HepG2 (cell line): ENCODE measurements around the gene ZFPL1. TPM values are rescaled to one million over a fixed set of nuclear protein-coding genes. Genes with fewer than 3 reads are reported as not detected.
A peak's percentile ranks its signal among the peaks of the same experiment; 100 is the strongest.

Source experiments
- AGO2 ChIP-seq: fragments of 200-400 bp; formaldehyde crosslinking; optimal IDR thresholded peaks from 2 replicates; pipeline ENCODE3; 2017; ENCODE audit warnings: mild to moderate bottlenecking, low read depth, low read length, moderate library complexity
- ATAD3A ChIP-seq: sonication (generic); formaldehyde crosslinking; IDR thresholded peaks from 2 replicates; pipeline ENCODE4 v1.4.0; 2020; ENCODE audit warnings: missing genetic modification reagents
- CC2D1A ChIP-seq: sonication (generic); formaldehyde crosslinking; IDR thresholded peaks from 2 replicates; pipeline ENCODE4 v1.8.1; 2023; ENCODE audit warnings: mild to moderate bottlenecking, missing genetic modification reagents
- EED ChIP-seq: sonication (generic); formaldehyde crosslinking; IDR thresholded peaks from 2 replicates; pipeline ENCODE4 v1.5.0; 2020; ENCODE audit warnings: mild to moderate bottlenecking, missing genetic modification reagents
- IKZF4 ChIP-seq: sonication (generic); formaldehyde crosslinking; IDR thresholded peaks from 2 replicates; pipeline ENCODE4 v1.5.1; 2020; ENCODE audit warnings: borderline replicate concordance, mild to moderate bottlenecking, low read depth, missing genetic modification reagents; ENCODE audit errors: not compliant biosample characterization
- KDM5A ChIP-seq: fragments of 200-600 bp; sonication (generic); IDR thresholded peaks from 2 replicates; pipeline ENCODE4 v1.7.0; 2018; ENCODE audit warnings: antibody characterized with exemption, mild to moderate bottlenecking, low read length, borderline replicate concordance
- KDM5B ChIP-seq: sonication (generic); formaldehyde crosslinking; IDR thresholded peaks from 2 replicates; pipeline ENCODE4 v1.4.0; 2020; ENCODE audit warnings: missing genetic modification reagents, mild to moderate bottlenecking, borderline replicate concordance
- MZF1 ChIP-seq: sonication (generic); formaldehyde crosslinking; IDR thresholded peaks from 2 replicates; pipeline ENCODE4 v1.8.1; 2023; ENCODE audit warnings: mild to moderate bottlenecking, missing genetic modification reagents, borderline replicate concordance
- POLR2A ChIP-seq, 2 experiments: IDR thresholded peaks; 2 replicates each; pipeline ENCODE4 v1.6.1; 2011; ENCODE audit warnings: low read depth in 2 of 2, low read length in 2 of 2, mild to moderate bottlenecking in 1 of 2, moderate library complexity in 1 of 2; ENCODE audit not compliant: insufficient read depth in 1 of 2
- RNF2 ChIP-seq: fragments of 450-650 bp; conservative IDR thresholded peaks from 2 replicates; pipeline ENCODE4 v1.6.1; 2016; ENCODE audit warnings: low read depth
- XRCC5 ChIP-seq: fragments of 200-400 bp; formaldehyde crosslinking; optimal IDR thresholded peaks from 2 replicates; pipeline ENCODE3; 2017; ENCODE audit warnings: mild to moderate bottlenecking, low read length
- ZNF101 ChIP-seq: sonication (generic); formaldehyde crosslinking; IDR thresholded peaks from 2 replicates; pipeline ENCODE4 v1.4.0; 2020; ENCODE audit warnings: mild to moderate bottlenecking, low read depth, missing genetic modification reagents, borderline replicate concordance
- ZNF225 ChIP-seq: sonication (generic); formaldehyde crosslinking; IDR thresholded peaks from 2 replicates; pipeline ENCODE4 v1.4.0; 2020; ENCODE audit warnings: mild to moderate bottlenecking, missing genetic modification reagents
- ZNF263 ChIP-seq: sonication (generic); formaldehyde crosslinking; IDR thresholded peaks from 2 replicates; pipeline ENCODE4 v1.4.0; 2020; ENCODE audit warnings: missing genetic modification reagents
- ZNF530 ChIP-seq: sonication (generic); formaldehyde crosslinking; IDR thresholded peaks from 2 replicates; pipeline ENCODE4 v1.5.0; 2020; ENCODE audit warnings: low read depth, mild to moderate bottlenecking, missing genetic modification reagents
- ZNF577 ChIP-seq: sonication (generic); formaldehyde crosslinking; IDR thresholded peaks from 2 replicates; pipeline ENCODE4 v1.4.0; 2020; ENCODE audit warnings: mild to moderate bottlenecking, low read depth, missing genetic modification reagents, borderline replicate concordance
- ZNF709 ChIP-seq: sonication (generic); formaldehyde crosslinking; IDR thresholded peaks from 2 replicates; pipeline ENCODE4 v1.5.0; 2020; ENCODE audit warnings: mild to moderate bottlenecking, missing genetic modification reagents
- polyA plus RNA-seq, 8 experiments: library from polyadenylated mRNA; depleted of rRNA in 3 of 8; stranded (reverse) in 7 of 8; unstranded in 1 of 8; fragments of >200 nt; fragmentation: Illumina TruSeq in 4 of 8; extraction: Trizol in 4 of 8; gene quantifications; 2 replicates each; pipeline versions ENCODE4 v1.2.1 to v1.2.3, GENCODE V29; 2011 to 2016; ENCODE audit warnings: low read depth in 4 of 8, missing spikeins in 1 of 8, mixed read lengths in 1 of 8; ENCODE audit not compliant: insufficient read depth in 1 of 8
- total RNA-seq, 5 experiments: library from RNA; depleted of rRNA; stranded (reverse); fragments of >200 nt; fragmentation: Illumina TruSeq; extraction: Trizol; gene quantifications; 2 replicates each; pipeline ENCODE4 v1.2.3, GENCODE V29; 2016; ENCODE audit warnings: low read depth in 1 of 5
- TF ChIP-seq, protein P1 (sequence below), 2 experiments: fragments of 450-650 bp in 1 of 2; sonication (generic) in 1 of 2; formaldehyde crosslinking in 1 of 2; IDR thresholded peaks; 2 replicates each; pipeline versions ENCODE4 v1.6.1 to v1.8.0; 2016 to 2022; ENCODE audit warnings: antibody characterized with exemption in 1 of 2, mild to moderate bottlenecking in 1 of 2, missing genetic modification reagents in 1 of 2
- TF ChIP-seq, protein P2 (sequence below): IDR thresholded peaks from 2 replicates; pipeline ENCODE4 v1.6.1; 2016; ENCODE audit warnings: missing compliant biosample characterization, missing genetic modification reagents, borderline replicate concordance

ZFPL1 gene
- total and polyA plus RNA-seq, 2 of the 13 experiments (the other 11 are each of a cell fraction or from before 2014, with no cell fraction given): 32.2 to 56.0 TPM

GRCh38 chr11:65121865-65122696 is 38.1 kb downstream of the ZFPL1 start, which contains the start of the genes FAU and MRPL49 (continued):
- TF ChIP-seq ZNF530 (CRISPR knock-in tag) (no peak), ATAD3A (CRISPR knock-in tag) (no peak), XRCC5 (peak; percentile 46), AGO2 (peak; percentile 77), EED (CRISPR knock-in tag) (peak; percentile 83; the same call in 1 of the 2 replicates), KDM5B (peak; percentile 65; the same call in 1 of the 2 replicates), ZNF577 (CRISPR knock-in tag) (no peak), ZNF263 (peak; percentile 86), KDM5A (peak; percentile 81), IKZF4 (CRISPR knock-in tag) (peak; percentile 71), ZNF101 (CRISPR knock-in tag) (no peak), MZF1 (CRISPR knock-in tag) (no peak), CC2D1A (CRISPR knock-in tag) (no peak), RNF2 (peak; percentile 37; the same call in 1 of the 2 replicates), POLR2A (IDR thresholded peaks at IDR 0.05; ENCODE audit: insufficient read depth in 1 of 2, low read depth in 2 of 2, low read length in 2 of 2) (peak in 1 of 2 experiments; percentile 92; a peak in 2 of 4 replicates), ZNF709 (CRISPR knock-in tag) (peak; percentile 13; the same call in 1 of the 2 replicates), ZNF225 (no peak)
- TF ChIP-seq, protein P1, sequence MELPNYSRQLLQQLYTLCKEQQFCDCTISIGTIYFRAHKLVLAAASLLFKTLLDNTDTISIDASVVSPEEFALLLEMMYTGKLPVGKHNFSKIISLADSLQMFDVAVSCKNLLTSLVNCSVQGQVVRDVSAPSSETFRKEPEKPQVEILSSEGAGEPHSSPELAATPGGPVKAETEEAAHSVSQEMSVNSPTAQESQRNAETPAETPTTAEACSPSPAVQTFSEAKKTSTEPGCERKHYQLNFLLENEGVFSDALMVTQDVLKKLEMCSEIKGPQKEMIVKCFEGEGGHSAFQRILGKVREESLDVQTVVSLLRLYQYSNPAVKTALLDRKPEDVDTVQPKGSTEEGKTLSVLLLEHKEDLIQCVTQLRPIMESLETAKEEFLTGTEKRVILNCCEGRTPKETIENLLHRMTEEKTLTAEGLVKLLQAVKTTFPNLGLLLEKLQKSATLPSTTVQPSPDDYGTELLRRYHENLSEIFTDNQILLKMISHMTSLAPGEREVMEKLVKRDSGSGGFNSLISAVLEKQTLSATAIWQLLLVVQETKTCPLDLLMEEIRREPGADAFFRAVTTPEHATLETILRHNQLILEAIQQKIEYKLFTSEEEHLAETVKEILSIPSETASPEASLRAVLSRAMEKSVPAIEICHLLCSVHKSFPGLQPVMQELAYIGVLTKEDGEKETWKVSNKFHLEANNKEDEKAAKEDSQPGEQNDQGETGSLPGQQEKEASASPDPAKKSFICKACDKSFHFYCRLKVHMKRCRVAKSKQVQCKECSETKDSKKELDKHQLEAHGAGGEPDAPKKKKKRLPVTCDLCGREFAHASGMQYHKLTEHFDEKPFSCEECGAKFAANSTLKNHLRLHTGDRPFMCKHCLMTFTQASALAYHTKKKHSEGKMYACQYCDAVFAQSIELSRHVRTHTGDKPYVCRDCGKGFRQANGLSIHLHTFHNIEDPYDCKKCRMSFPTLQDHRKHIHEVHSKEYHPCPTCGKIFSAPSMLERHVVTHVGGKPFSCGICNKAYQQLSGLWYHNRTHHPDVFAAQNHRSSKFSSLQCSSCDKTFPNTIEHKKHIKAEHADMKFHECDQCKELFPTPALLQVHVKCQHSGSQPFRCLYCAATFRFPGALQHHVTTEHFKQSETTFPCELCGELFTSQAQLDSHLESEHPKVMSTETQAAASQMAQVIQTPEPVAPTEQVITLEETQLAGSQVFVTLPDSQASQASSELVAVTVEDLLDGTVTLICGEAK (IDR thresholded peaks at IDR 0.05): no peak
- TF ChIP-seq, protein P1 (CRISPR knock-in tag; IDR thresholded peaks at IDR 0.05): peak; percentile 80; the same call in 1 of the 2 replicates
- TF ChIP-seq, protein P2, sequence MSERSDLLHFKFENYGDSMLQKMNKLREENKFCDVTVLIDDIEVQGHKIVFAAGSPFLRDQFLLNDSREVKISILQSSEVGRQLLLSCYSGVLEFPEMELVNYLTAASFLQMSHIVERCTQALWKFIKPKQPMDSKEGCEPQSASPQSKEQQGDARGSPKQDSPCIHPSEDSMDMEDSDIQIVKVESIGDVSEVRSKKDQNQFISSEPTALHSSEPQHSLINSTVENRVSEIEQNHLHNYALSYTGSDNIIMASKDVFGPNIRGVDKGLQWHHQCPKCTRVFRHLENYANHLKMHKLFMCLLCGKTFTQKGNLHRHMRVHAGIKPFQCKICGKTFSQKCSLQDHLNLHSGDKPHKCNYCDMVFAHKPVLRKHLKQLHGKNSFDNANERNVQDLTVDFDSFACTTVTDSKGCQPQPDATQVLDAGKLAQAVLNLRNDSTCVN (CRISPR knock-in tag): peak; percentile 83; the same call in 1 of the 2 replicates
